ENCODE data around the gene SLC19A1.
"Not testable (repeated sequence)": the region's sequence is repeated elsewhere in the genome, so short reads cannot be mapped to it uniquely, and the experiment has no call there.

SLC19A1 gene

GRCh38 chr21:45503226-45503625 is 39.0 kb downstream of the SLC19A1 start:
- DNase-seq, result not testable (repeated sequence)

GRCh38 chr21:45502600-45502999 is 39.6 kb downstream of the SLC19A1 start:
- no peak for DNase-seq

- DNase-seq, result no peak
Measured at GRCh38 chr21:45502006-45502345, 40.3 kb downstream of the SLC19A1 start.

- DNase-seq, result not testable (repeated sequence)
Measured at GRCh38 chr21:45501081-45502005, 40.9 kb downstream of the SLC19A1 start.

GRCh38 chr21:45499970-45500577 is 42.2 kb downstream of the SLC19A1 start:
- no peak for DNase-seq

GRCh38 chr21:45499201-45499750 is 43.0 kb downstream of the SLC19A1 start:
- DNase-seq, result no peak

- no peak for DNase-seq
Measured at GRCh38 chr21:45498646-45499000, 43.6 kb downstream of the SLC19A1 start.

GRCh38 chr21:45497846-45498645 is 44.2 kb downstream of the SLC19A1 start:
- DNase-seq, result no peak

- no peak for DNase-seq
Measured at GRCh38 chr21:45496968-45497845, 45.0 kb downstream of the SLC19A1 start.

GRCh38 chr21:45496151-45496967 is 45.9 kb downstream of the SLC19A1 start:
- no peak for DNase-seq

- no peak for DNase-seq
Measured at GRCh38 chr21:45494851-45495680, 47.2 kb downstream of the SLC19A1 start.

GRCh38 chr21:45494135-45494850 is 47.9 kb downstream of the SLC19A1 start:
- DNase-seq, result no peak

GRCh38 chr21:45493401-45494001 is 48.7 kb downstream of the SLC19A1 start:
- no peak for DNase-seq

GRCh38 chr21:45492765-45493164 is 49.5 kb downstream of the SLC19A1 start:
- DNase-seq, result no peak

GRCh38 chr21:45491623-45492022 is 50.6 kb downstream of the SLC19A1 start:
- DNase-seq, result no peak

GRCh38 chr21:45491056-45491455 is 51.2 kb downstream of the SLC19A1 start:
- DNase-seq, result no peak

- no peak for DNase-seq
Measured at GRCh38 chr21:45490049-45490731, 52.0 kb downstream of the SLC19A1 start.

- no peak for DNase-seq
Measured at GRCh38 chr21:45489722-45489982, 52.6 kb downstream of the SLC19A1 start.

Measured in fibroblast of upper back skin (primary cell).